Measurements from ENCODE around the gene PPA2. TPM values are rescaled to one million over a fixed set of nuclear protein-coding genes. Genes with fewer than 3 reads are reported as not detected.
"Not testable (repeated sequence)": the region's sequence is repeated elsewhere in the genome, so short reads cannot be mapped to it uniquely, and the experiment has no call there.

Gene PPA2
- total RNA-seq, 1 donor from 2014 or later: 54.3 TPM

DNA sequence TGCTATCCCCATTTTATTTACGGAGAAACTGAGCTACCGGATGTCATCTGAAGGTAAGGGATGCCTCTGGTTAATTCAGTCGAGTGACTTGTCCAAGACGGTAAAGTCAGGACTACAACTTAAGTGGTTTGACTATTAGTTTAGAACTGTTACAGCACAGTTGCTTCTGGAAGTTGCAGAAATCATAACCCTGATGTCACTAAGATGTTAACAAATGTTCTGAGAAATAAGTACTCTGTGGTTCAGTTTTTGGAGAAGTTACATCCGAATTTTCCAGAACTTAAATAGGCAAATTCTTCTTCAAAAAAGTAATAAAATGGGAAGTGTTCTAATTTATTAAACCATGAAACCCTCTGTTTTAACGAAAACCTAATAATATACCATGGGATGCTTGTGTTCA is 3.1 kb downstream of the PPA2 start:
- TF ChIP-seq, protein P1, sequence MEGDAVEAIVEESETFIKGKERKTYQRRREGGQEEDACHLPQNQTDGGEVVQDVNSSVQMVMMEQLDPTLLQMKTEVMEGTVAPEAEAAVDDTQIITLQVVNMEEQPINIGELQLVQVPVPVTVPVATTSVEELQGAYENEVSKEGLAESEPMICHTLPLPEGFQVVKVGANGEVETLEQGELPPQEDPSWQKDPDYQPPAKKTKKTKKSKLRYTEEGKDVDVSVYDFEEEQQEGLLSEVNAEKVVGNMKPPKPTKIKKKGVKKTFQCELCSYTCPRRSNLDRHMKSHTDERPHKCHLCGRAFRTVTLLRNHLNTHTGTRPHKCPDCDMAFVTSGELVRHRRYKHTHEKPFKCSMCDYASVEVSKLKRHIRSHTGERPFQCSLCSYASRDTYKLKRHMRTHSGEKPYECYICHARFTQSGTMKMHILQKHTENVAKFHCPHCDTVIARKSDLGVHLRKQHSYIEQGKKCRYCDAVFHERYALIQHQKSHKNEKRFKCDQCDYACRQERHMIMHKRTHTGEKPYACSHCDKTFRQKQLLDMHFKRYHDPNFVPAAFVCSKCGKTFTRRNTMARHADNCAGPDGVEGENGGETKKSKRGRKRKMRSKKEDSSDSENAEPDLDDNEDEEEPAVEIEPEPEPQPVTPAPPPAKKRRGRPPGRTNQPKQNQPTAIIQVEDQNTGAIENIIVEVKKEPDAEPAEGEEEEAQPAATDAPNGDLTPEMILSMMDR (IDR thresholded peaks at IDR 0.05): no peak
- intact Hi-C loops (cut with micrococcal nuclease): loop anchor here (1.0 to 10.0 kb wide), 8 partner anchors 278 to 1453 kb away; no protein-coding TSS in a partner anchor
- no peaks in the 10 kb centered on the region for H3K27me3 Mint-ChIP-seq
- H3K27ac Mint-ChIP-seq: no peak overlapping the region
- DNase-seq (no peak), ATAC-seq (ENCODE audit: low read depth) (no peak)
- H3K4me1 Mint-ChIP-seq: peaks cover 37% of the 10 kb centered on the region
- H3K9me3 Mint-ChIP-seq: no peaks in the 10 kb centered on the region
- CTCF ChIA-PET: interaction anchor here (0.8 to 2.7 kb wide), 6 partner anchors 244 to 540 kb away, joined by 3 to 29 read pairs (median 4); no protein-coding TSS in a partner anchor
- POLR2A ChIA-PET: no interaction called here
- no peak overlapping the region for H3K4me3 Mint-ChIP-seq
- H3K36me3 Mint-ChIP-seq (ENCODE audit: low read depth): peaks cover 28% of the 10 kb centered on the region

DNA sequence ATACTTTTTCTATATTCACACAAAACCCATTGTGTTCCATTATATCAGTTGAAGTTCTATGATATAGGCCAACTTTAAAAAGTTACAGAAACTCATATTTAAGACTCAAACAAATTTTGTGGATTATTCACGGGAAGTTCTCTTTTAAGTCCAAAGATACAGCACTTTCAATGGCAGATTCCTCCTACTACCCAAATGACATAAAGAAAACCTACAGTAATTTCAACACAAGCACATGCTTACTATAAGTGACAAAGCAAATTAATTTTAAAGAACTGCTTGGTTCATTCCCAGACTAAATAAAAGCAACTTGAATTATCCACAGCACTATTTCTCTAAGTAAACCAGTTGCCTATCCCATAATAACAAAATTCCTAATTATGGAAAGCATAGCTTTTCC is 4.1 kb downstream of the PPA2 start:
- Mint-ChIP-seq H3K4me1 (peaks cover 37% of the 10 kb centered on the region), H3K9me3 (no peaks in the 10 kb centered on the region), H3K36me3 (ENCODE audit: low read depth) (peaks cover 38% of the 10 kb centered on the region), H3K27me3 (no peaks in the 10 kb centered on the region), H3K27ac (no peak overlapping the region), H3K4me3 (no peak overlapping the region)
- TF ChIP-seq, protein P1 (IDR thresholded peaks at IDR 0.05): no peak
- no peak for ATAC-seq (ENCODE audit: low read depth)
- ChIA-PET CTCF (interaction anchor here (0.8 to 2.7 kb wide), 3 partner anchors 327 to 332 kb away, joined by 3 to 29 read pairs (median 4); no protein-coding TSS in a partner anchor), POLR2A (no interaction called here)
- no peak for DNase-seq
- intact Hi-C loops (cut with micrococcal nuclease): loop anchor here (5.0 to 10.0 kb wide), 6 partner anchors 277 to 1452 kb away; no protein-coding TSS in a partner anchor

DNA sequence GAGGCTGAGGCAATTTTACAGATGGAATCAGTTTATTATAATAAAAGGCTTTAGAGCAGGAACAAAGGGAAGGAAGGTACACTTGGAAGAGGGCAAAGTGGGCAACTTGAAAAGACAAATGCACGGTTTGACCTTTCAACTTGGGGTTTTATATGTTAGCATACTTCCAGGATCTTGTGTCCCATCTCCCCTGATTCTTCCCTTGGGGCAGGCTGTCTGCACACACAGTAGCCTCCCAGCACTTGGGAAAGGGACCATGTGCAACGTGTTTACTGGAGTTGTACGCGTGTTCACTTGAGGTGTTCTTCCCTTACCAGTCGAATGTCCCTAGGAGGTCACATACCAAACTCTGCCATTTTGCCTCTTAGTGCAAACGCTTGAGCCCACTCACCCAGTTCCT is 7.3 kb downstream of the PPA2 start:
- no peaks in the 10 kb centered on the region for H3K9me3 Mint-ChIP-seq
- ATAC-seq (ENCODE audit: low read depth): no peak
- H3K4me3 Mint-ChIP-seq: no peak overlapping the region
- ChIA-PET POLR2A (no interaction called here), CTCF (no interaction called here)
- TF ChIP-seq, protein P1 (IDR thresholded peaks at IDR 0.05): no peak
- no peak overlapping the region for H3K27ac Mint-ChIP-seq
- no peak for DNase-seq
- peaks cover 54% of the 10 kb centered on the region for H3K36me3 Mint-ChIP-seq (ENCODE audit: low read depth)
- H3K27me3 Mint-ChIP-seq: no peaks in the 10 kb centered on the region
- peaks cover 23% of the 10 kb centered on the region for H3K4me1 Mint-ChIP-seq
- intact Hi-C loops (cut with micrococcal nuclease): no loop called here

DNA sequence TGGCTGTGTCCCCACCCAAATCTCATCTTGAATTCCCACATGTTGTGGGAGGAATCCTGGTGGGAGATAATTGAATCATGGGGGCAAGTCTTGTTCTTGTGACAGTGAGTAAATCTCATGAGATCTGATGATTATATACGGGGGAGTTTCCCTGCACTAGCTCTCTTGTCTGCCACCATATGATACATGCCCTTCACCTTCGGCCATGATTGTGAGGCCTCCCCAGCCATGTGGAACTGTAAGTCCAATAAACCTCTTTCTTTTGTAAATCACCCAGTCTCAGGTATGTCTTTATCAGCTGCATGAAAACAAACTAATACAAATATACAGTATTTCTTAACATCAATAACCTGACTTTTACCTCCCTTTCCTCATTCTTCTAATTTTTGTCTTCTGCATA is 9.3 kb downstream of the PPA2 start:
- intact Hi-C loops (cut with micrococcal nuclease); H3K27ac Mint-ChIP-seq; H3K4me3 Mint-ChIP-seq; H3K9me3 Mint-ChIP-seq; H3K27me3 Mint-ChIP-seq; DNase-seq; POLR2A ChIA-PET; CTCF ChIA-PET; ATAC-seq (ENCODE audit: low read depth): not testable (repeated sequence)
- Mint-ChIP-seq H3K36me3 (ENCODE audit: low read depth) (peaks cover 49% of the 10 kb centered on the region), H3K4me1 (peaks cover 21% of the 10 kb centered on the region)

DNA sequence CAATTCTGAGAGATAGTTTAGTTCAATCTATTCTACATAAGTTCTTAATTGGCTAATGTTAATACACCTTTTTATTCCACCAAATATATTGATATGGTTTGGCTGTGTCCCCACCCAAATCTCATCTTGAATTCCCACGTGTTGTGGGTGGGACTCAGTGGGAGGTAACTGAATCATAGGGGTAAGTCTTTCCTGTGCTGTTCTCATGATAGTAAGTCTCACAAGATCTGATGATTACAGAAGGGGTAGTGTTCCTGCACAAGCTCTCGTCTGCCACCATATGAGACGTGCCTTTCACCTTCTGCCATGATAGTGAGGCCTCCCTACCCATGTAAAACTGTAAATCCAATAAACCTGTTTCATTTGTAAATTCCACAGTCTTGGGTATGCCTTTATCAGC is 11.3 kb downstream of the PPA2 start:
- TF ChIP-seq, protein P1 (IDR thresholded peaks at IDR 0.05): no peak
- Mint-ChIP-seq H3K4me1 (peaks cover 14% of the 10 kb centered on the region), H3K4me3 (no peak overlapping the region), H3K9me3 (no peaks in the 10 kb centered on the region), H3K27me3 (no peaks in the 10 kb centered on the region), H3K27ac (no peak overlapping the region), H3K36me3 (ENCODE audit: low read depth) (peaks cover 51% of the 10 kb centered on the region)
- CTCF ChIA-PET: no interaction called here
- ATAC-seq (ENCODE audit: low read depth) (no peak), DNase-seq (no peak)
- POLR2A ChIA-PET: no interaction called here
- intact Hi-C loops (cut with micrococcal nuclease): no loop called here

Data from activated B cell treated with CpG ODN at 0.5 μM for 24 hours (primary cell).